Fibroblast of lung (primary cell): ENCODE data around the gene SLC1A1. TPM values are rescaled to one million over a fixed set of nuclear protein-coding genes. Genes with fewer than 3 reads are reported as not detected.

ENCODE experiments used
- DNase-seq, 2 donors: peaks; one replicate each; pipeline versions ENCODE4 v3.0.0 to v3.0.0-alpha.2; 2010; ENCODE audit warnings: low read depth in 2 of 2
- H2AFZ ChIP-seq: 2 replicates; pipeline ENCODE4 v1.5.1; 2012; ENCODE audit warnings: low read length, control low read depth, inconsistent platforms
- H3K27ac ChIP-seq: 2 replicates; pipeline ENCODE4 v1.5.1; 2011; ENCODE audit warnings: low read length, control low read depth; ENCODE audit not compliant: insufficient read depth
- H3K27me3 ChIP-seq: 2 replicates; pipeline ENCODE4 v1.5.1; 2011; ENCODE audit warnings: mild to moderate bottlenecking, low read length; ENCODE audit not compliant: control insufficient read depth, insufficient read depth
- H3K36me3 ChIP-seq: 2 replicates; pipeline ENCODE4 v1.5.1; 2011; ENCODE audit warnings: low read length; ENCODE audit not compliant: control insufficient read depth, insufficient read depth
- H3K4me1 ChIP-seq: 2 replicates; pipeline ENCODE4 v1.5.1; 2011; ENCODE audit warnings: low read length; ENCODE audit not compliant: control insufficient read depth, insufficient read depth; ENCODE audit errors: extremely low read depth
- H3K4me2 ChIP-seq: 2 replicates; pipeline ENCODE4 v1.5.1; 2011; ENCODE audit warnings: low read length, control low read depth; ENCODE audit not compliant: insufficient read depth; ENCODE audit errors: extremely low read depth
- H3K4me3 ChIP-seq, 4 experiments: fragments of 200-600 bp in 1 of 4; sonication (generic) in 1 of 4; replicated peaks in 1 of 4; 2 replicates each; pipeline ENCODE4 v1.5.1; 2011 to 2016; ENCODE audit warnings: low read length in 4 of 4, low read depth in 3 of 4, mild to moderate bottlenecking in 3 of 4, control low read depth in 2 of 4, inconsistent platforms in 1 of 4, mixed read lengths in 1 of 4; ENCODE audit not compliant: insufficient read depth in 1 of 4; ENCODE audit errors: control extremely low read depth in 1 of 4
- H3K79me2 ChIP-seq: 2 replicates; pipeline ENCODE4 v1.5.1; 2012; ENCODE audit warnings: mild to moderate bottlenecking, low read length, inconsistent platforms; ENCODE audit not compliant: control insufficient read depth, insufficient read depth
- H3K9ac ChIP-seq: 2 replicates; pipeline ENCODE4 v1.5.1; 2011; ENCODE audit warnings: mild to moderate bottlenecking, low read length, control low read depth; ENCODE audit not compliant: insufficient read depth
- H3K9me3 ChIP-seq: 2 replicates; pipeline ENCODE4 v1.5.1; 2012; ENCODE audit warnings: low read depth, low read length; ENCODE audit not compliant: control insufficient read depth, insufficient read depth
- H4K20me1 ChIP-seq: 2 replicates; pipeline ENCODE4 v1.5.1; 2011; ENCODE audit warnings: low read length; ENCODE audit not compliant: control insufficient read depth, insufficient read depth; ENCODE audit errors: extremely low read depth
- EZH2 ChIP-seq: IDR thresholded peaks from 2 replicates; pipeline ENCODE4 v1.5.1; 2012; ENCODE audit warnings: low read length, control low read depth, mild to moderate bottlenecking; ENCODE audit errors: missing control alignments
- polyA plus RNA-seq, 2 donors: library from polyadenylated mRNA; depleted of rRNA in 1 of 2; stranded (reverse) in 1 of 2; unstranded in 1 of 2; fragments of >200 nt; gene quantifications; 2 replicates each; pipeline ENCODE4 v1.2.1, GENCODE V29; 2011 to 2012; ENCODE audit warnings: missing spikeins in 1 of 2
- total RNA-seq: library from RNA; depleted of rRNA; stranded (reverse); fragments of >200 nt; gene quantifications from 2 replicates; pipeline ENCODE4 v1.2.1, GENCODE V29; 2014
- TF ChIP-seq, protein P1 (sequence below), 2 donors: IDR thresholded peaks in 1 of 2; conservative IDR thresholded peaks in 1 of 2; 1 replicate in 1 of 2; 2 replicates in 1 of 2; pipeline ENCODE4 v1.5.1; 2011 to 2012; ENCODE audit warnings: low read length in 2 of 2, control low read depth in 1 of 2, inconsistent platforms in 1 of 2, low read depth in 1 of 2, mild to moderate bottlenecking in 1 of 2

SLC1A1 gene
- total and polyA plus RNA-seq, 2 donors (not counting 1 experiment from before 2014, with no cell fraction given) = 4.5 to 64.1 TPM

DNA sequence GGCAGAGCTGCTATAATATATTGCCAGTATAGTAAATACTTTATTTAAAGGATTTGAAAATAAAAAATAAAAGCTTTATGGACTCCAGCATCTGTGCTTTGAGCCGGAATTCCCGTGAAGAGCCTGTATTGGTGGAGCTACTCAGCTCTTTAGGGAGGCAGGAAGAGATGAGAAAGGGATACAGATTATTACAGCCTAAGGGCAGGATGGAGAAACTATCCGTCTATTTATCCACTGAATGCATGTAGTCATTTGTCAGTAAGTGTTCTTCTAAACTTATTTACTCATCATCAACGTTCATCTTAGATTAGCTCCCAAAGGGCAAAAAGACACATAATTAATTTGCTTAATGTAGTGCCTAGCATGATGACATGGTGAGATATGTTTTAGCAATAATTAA, 48.4 kb downstream of the SLC1A1 start:
- H3K9ac ChIP-seq = no peak overlapping the region
- H4K20me1 ChIP-seq = no peaks in the 10 kb centered on the region
- no peak overlapping the region for H3K4me3 ChIP-seq
- H3K79me2 ChIP-seq = no peaks in the 10 kb centered on the region
- no peaks in the 10 kb centered on the region for H3K27me3 ChIP-seq
- H3K27ac ChIP-seq = no peak overlapping the region
- H2AFZ ChIP-seq = no peak overlapping the region
- no peaks in the 10 kb centered on the region for H3K4me1 ChIP-seq
- H3K9me3 ChIP-seq = no peaks in the 10 kb centered on the region
- no peak for DNase-seq
- no peak overlapping the region for H3K4me2 ChIP-seq
- H3K36me3 ChIP-seq = no peaks in the 10 kb centered on the region
- TF ChIP-seq, protein P1, sequence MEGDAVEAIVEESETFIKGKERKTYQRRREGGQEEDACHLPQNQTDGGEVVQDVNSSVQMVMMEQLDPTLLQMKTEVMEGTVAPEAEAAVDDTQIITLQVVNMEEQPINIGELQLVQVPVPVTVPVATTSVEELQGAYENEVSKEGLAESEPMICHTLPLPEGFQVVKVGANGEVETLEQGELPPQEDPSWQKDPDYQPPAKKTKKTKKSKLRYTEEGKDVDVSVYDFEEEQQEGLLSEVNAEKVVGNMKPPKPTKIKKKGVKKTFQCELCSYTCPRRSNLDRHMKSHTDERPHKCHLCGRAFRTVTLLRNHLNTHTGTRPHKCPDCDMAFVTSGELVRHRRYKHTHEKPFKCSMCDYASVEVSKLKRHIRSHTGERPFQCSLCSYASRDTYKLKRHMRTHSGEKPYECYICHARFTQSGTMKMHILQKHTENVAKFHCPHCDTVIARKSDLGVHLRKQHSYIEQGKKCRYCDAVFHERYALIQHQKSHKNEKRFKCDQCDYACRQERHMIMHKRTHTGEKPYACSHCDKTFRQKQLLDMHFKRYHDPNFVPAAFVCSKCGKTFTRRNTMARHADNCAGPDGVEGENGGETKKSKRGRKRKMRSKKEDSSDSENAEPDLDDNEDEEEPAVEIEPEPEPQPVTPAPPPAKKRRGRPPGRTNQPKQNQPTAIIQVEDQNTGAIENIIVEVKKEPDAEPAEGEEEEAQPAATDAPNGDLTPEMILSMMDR (conservative IDR thresholded peaks at IDR 0.05 in 1 of 2, IDR thresholded peaks at IDR 0.05 in 1 of 2; ENCODE audit: low read depth in 1 of 2, low read length in 2 of 2) = no peak
- TF ChIP-seq EZH2 = no peak

DNA sequence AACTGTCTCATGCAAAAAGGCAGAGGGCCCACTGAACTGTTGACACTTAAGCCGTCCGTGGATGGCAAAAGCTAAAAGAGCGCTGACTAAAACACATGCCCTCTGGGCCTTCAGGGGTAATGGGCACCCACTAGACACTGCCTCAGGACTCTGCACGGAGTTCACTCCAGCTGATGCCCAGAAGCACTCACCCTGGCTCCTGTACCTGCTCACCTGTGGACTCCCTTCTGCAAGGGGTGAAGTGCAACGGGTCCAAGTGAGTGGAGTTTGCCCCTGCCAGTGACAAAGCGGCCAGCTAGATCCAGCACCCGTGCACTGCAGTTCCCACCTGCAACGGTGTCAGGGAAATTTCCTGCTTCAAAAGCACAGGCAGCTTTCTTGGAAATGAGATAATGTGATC, 50.2 kb downstream of the SLC1A1 start:
- H2AFZ ChIP-seq = no peak overlapping the region
- H3K9me3 ChIP-seq = no peaks in the 10 kb centered on the region
- H3K4me1 ChIP-seq = no peaks in the 10 kb centered on the region
- no peak overlapping the region for H3K4me3 ChIP-seq
- DNase-seq = no peak
- H3K27ac ChIP-seq = no peak overlapping the region
- no peaks in the 10 kb centered on the region for H4K20me1 ChIP-seq
- H3K4me2 ChIP-seq = no peak overlapping the region
- H3K79me2 ChIP-seq = no peaks in the 10 kb centered on the region
- no peak overlapping the region for H3K9ac ChIP-seq
- TF ChIP-seq EZH2 = no peak
- TF ChIP-seq, protein P1 (conservative IDR thresholded peaks at IDR 0.05 in 1 of 2, IDR thresholded peaks at IDR 0.05 in 1 of 2; ENCODE audit: low read depth in 1 of 2, low read length in 2 of 2) = no peak
- H3K27me3 ChIP-seq = no peaks in the 10 kb centered on the region
- no peaks in the 10 kb centered on the region for H3K36me3 ChIP-seq

DNA sequence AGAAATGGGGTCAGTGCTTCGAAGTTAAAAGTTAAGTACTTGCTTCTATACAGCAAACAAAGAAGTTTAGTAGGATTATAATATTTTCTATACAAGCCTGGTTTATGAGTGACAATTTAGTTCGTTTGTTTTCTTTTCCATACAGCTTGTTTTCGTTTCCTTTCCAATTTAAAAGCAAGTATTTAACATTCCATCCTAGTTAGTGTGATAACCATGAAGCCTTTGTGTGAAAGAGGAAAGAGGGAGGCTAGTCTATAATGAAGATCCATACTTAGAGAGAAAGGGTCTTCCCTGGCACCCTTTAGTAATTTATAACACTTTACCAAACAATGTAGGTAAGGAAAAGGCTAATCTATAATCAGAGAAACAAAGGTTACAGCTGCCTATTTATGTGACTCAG, 51.0 kb downstream of the SLC1A1 start:
- H3K27ac ChIP-seq = no peak overlapping the region
- no peaks in the 10 kb centered on the region for H3K79me2 ChIP-seq
- no peak overlapping the region for H3K4me3 ChIP-seq
- no peaks in the 10 kb centered on the region for H3K9me3 ChIP-seq
- no peaks in the 10 kb centered on the region for H3K4me1 ChIP-seq
- no peak for DNase-seq
- no peak overlapping the region for H3K4me2 ChIP-seq
- H2AFZ ChIP-seq = no peak overlapping the region
- H3K9ac ChIP-seq = no peak overlapping the region
- H3K36me3 ChIP-seq = no peaks in the 10 kb centered on the region
- TF ChIP-seq, protein P1 (conservative IDR thresholded peaks at IDR 0.05 in 1 of 2, IDR thresholded peaks at IDR 0.05 in 1 of 2; ENCODE audit: low read depth in 1 of 2, low read length in 2 of 2) = no peak
- TF ChIP-seq EZH2 = no peak
- no peaks in the 10 kb centered on the region for H3K27me3 ChIP-seq
- H4K20me1 ChIP-seq = no peaks in the 10 kb centered on the region
